GM23338 (cell line): Measurements from ENCODE around the gene ITGB2.

Source experiments
- CTCF ChIP-seq, 2 experiments: fragments of 200-600 bp in 1 of 2; sonication (generic) in 1 of 2; conservative IDR thresholded peaks; 2 replicates each; pipeline versions ENCODE4 v1.5.1 to v1.6.1; 2016 to 2017; ENCODE audit warnings: antibody characterized with exemption in 2 of 2, low read depth in 2 of 2, mild to moderate bottlenecking in 2 of 2, moderate library complexity in 1 of 2
- ETS1 ChIP-seq: IDR thresholded peaks from 2 replicates; pipeline ENCODE4 v1.6.1; 2016; ENCODE audit warnings: antibody characterized with exemption
- EZH2 ChIP-seq: fragments of 200-600 bp; sonication (generic); IDR thresholded peaks from one replicate; pipeline ENCODE4 v1.8.0; 2017; ENCODE audit warnings: antibody characterized with exemption, mild to moderate bottlenecking, low read depth; ENCODE audit not compliant: unreplicated experiment
- EZH2phosphoT487 ChIP-seq: fragments of 200-600 bp; sonication (generic); IDR thresholded peaks from one replicate; pipeline ENCODE4 v1.8.1; 2018; ENCODE audit warnings: antibody characterized with exemption; ENCODE audit not compliant: unreplicated experiment
- POLR2AphosphoS5 ChIP-seq: IDR thresholded peaks from 2 replicates; pipeline ENCODE4 v1.6.1; 2016; ENCODE audit warnings: antibody characterized with exemption, low read depth
- ZNF462 ChIP-seq: fragments of 250-450 bp; sonication (Bioruptor Pico); IDR thresholded peaks from 2 replicates; pipeline ENCODE4 v1.5.0; 2020; ENCODE audit warnings: mild to moderate bottlenecking, moderate library complexity

DNA sequence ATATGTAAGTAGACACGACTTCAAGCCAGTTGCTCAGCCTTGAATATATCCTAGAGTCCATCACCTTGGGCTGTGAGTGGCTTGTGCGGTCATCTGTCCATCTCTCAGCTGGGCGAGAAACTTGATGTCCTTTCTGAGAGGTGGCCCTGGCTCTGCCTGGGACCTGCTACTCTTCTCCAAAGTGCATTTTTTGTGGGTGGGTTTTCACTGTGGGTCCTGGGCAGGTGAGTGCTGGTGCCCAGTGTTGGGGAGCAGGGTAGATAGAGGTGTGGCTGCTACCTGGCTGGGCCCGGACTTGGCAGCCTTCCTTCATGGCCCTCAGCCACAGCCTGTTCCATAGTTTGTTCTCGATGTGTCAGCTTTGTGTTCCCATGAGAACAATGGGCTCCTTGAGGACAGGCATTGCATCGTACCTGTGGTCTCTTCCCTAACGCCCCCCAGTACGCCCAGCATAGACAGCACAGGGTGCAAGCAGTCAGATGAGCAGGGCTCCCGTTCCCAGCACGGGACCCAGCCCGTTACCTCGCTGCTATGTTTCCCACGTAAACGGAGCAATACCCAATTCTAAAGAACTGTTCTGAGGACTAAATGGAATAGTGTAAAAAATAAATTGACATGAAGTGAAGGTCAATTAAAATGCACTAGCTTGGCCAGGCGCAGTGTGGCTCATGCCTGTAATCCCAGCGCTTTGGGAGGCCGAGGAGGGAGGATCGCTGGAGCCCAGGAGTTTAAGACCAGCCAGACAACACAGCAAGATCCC lies 18.3 kb upstream of the ITGB2 start:
- TF ChIP-seq CTCF (conservative IDR thresholded peaks at IDR 0.05; ENCODE audit: low read depth in 2 of 2) (no peak), EZH2phosphoT487 (no peak), POLR2AphosphoS5 (no peak), ZNF462 (CRISPR knock-in tag) (no peak), EZH2 (no peak), ETS1 (no peak)
